A673 (cell line): ENCODE measurements around the gene ISOC2.

Source experiments
- CTCF ChIP-seq: fragments of 300-800, 200-600 bp; sonication (generic); conservative IDR thresholded peaks from 2 replicates; pipeline ENCODE4 v1.5.1; 2017; ENCODE audit warnings: low read depth, mild to moderate bottlenecking, antibody characterized with exemption, low read length, moderate library complexity, mixed read lengths
- EZH2 ChIP-seq: fragments of 200-600 bp; sonication (generic); IDR thresholded peaks from 2 replicates; pipeline ENCODE4 v1.6.1; 2017; ENCODE audit warnings: borderline replicate concordance, low read depth, mild to moderate bottlenecking, mixed read lengths, antibody characterized with exemption, low read length; ENCODE audit not compliant: poor library complexity, severe bottlenecking

GRCh38 chr19:55474269-55475265 is 13.1 kb upstream of the ISOC2 start:
- no peak for TF ChIP-seq CTCF
- TF ChIP-seq EZH2 = no peak
